H1 (cell line): Measurements from ENCODE around the gene PMM1.

Source experiments
- BRCA1 ChIP-seq: IDR thresholded peaks from 2 replicates; pipeline ENCODE4 v1.6.1; 2012; ENCODE audit warnings: low read depth, low read length, improper control_type of control experiment
- CBX5 ChIP-seq: fragments of 300-800, 300-1000 bp; sonication (generic); IDR thresholded peaks from 2 replicates; pipeline ENCODE4 v1.7.1; 2016; ENCODE audit warnings: antibody characterized with exemption, low read length, low read depth
- CTCF ChIP-seq, 3 experiments: IDR thresholded peaks; 1 replicate in 2 of 3; 2 replicates in 1 of 3; pipeline versions ENCODE4 v1.5.1 to v1.6.1; 2011; ENCODE audit warnings: low read length in 3 of 3, mild to moderate bottlenecking in 3 of 3, inconsistent platforms in 2 of 3, low read depth in 1 of 3, moderate library complexity in 1 of 3; ENCODE audit not compliant: insufficient read depth in 1 of 3; ENCODE audit errors: control extremely low read depth in 1 of 3
- EGR1 ChIP-seq: IDR thresholded peaks from 2 replicates; pipeline ENCODE4 v1.6.1; 2011; ENCODE audit warnings: low read depth, low read length, borderline replicate concordance
- EZH2 ChIP-seq: fragments of 200-600 bp; sonication (generic); IDR thresholded peaks from 2 replicates; pipeline ENCODE4 v1.7.1; 2012; ENCODE audit warnings: low read depth, mild to moderate bottlenecking, moderate library complexity, low read length, inconsistent platforms; ENCODE audit not compliant: severe bottlenecking
- GABPA ChIP-seq: IDR thresholded peaks from 2 replicates; pipeline ENCODE4 v1.6.1; 2011; ENCODE audit warnings: mild to moderate bottlenecking, low read length, moderate library complexity, borderline replicate concordance; ENCODE audit not compliant: insufficient read depth
- HDAC2 ChIP-seq, 2 experiments: fragments of 300-600 bp in 1 of 2; sonication (generic) in 1 of 2; IDR thresholded peaks; 2 replicates each; pipeline ENCODE4 v1.6.1; 2011 to 2012; ENCODE audit warnings: low read depth in 2 of 2, low read length in 2 of 2, mild to moderate bottlenecking in 2 of 2, moderate library complexity in 2 of 2, borderline replicate concordance in 1 of 2, inconsistent platforms in 1 of 2
- KDM5A ChIP-seq: fragments of 200-600 bp; IDR thresholded peaks from 2 replicates; pipeline ENCODE4 v1.7.1; 2012; ENCODE audit warnings: mild to moderate bottlenecking, low read length, inconsistent platforms, mixed read lengths
- PHF8 ChIP-seq: fragments of 200-600 bp; sonication (generic); conservative IDR thresholded peaks from 2 replicates; pipeline ENCODE4 v1.7.1; 2012; ENCODE audit warnings: low read depth, mild to moderate bottlenecking, inconsistent platforms, low read length, moderate library complexity
- POLR2A ChIP-seq, 2 experiments: IDR thresholded peaks; 1 replicate in 1 of 2; 2 replicates in 1 of 2; pipeline ENCODE4 v1.6.1; 2011; ENCODE audit warnings: low read depth in 2 of 2, low read length in 2 of 2, mild to moderate bottlenecking in 2 of 2; ENCODE audit errors: control extremely low read depth in 1 of 2
- POLR2AphosphoS5 ChIP-seq: IDR thresholded peaks from 2 replicates; pipeline ENCODE4 v1.6.1; 2011; ENCODE audit warnings: low read depth, low read length
- RNF2 ChIP-seq: fragments of 200-900, 300-1000 bp; sonication (generic); IDR thresholded peaks from 2 replicates; pipeline ENCODE4 v1.7.1; 2016; ENCODE audit warnings: borderline replicate concordance, low read depth, mild to moderate bottlenecking, antibody characterized with exemption, low read length; ENCODE audit not compliant: poor library complexity, severe bottlenecking; ENCODE audit errors: missing control alignments

GRCh38 chr22:41534219-41534618, 55.4 kb downstream of the PMM1 start:
- no peak for TF ChIP-seq CTCF (IDR thresholded peaks at IDR 0.05; ENCODE audit: control extremely low read depth in 1 of 3, insufficient read depth in 1 of 3, low read depth in 1 of 3, low read length in 3 of 3)
- TF ChIP-seq PHF8, result no peak
- no peak for TF ChIP-seq POLR2A (IDR thresholded peaks at IDR 0.05; ENCODE audit: control extremely low read depth in 1 of 2, low read depth in 2 of 2, low read length in 2 of 2)
- no peak for TF ChIP-seq BRCA1
- no peak for TF ChIP-seq EGR1
- TF ChIP-seq POLR2AphosphoS5, result 0 out of 2 replicates have a peak, but pooled peaks have one; percentile 32
- no peak for TF ChIP-seq EZH2
- no peak for TF ChIP-seq CBX5
- TF ChIP-seq HDAC2 (IDR thresholded peaks at IDR 0.05; ENCODE audit: borderline replicate concordance in 1 of 2, low read depth in 2 of 2, low read length in 2 of 2), result no peak
- TF ChIP-seq KDM5A, result no peak
- TF ChIP-seq GABPA, result no peak
- no peak for TF ChIP-seq RNF2
